ENCODE measurements around the gene WDR93. TPM values are rescaled to one million over a fixed set of nuclear protein-coding genes. Genes with fewer than 3 reads are reported as not detected.

WDR93 gene
- total RNA-seq, 1 experiment from 2014 or later = not detected

DNA sequence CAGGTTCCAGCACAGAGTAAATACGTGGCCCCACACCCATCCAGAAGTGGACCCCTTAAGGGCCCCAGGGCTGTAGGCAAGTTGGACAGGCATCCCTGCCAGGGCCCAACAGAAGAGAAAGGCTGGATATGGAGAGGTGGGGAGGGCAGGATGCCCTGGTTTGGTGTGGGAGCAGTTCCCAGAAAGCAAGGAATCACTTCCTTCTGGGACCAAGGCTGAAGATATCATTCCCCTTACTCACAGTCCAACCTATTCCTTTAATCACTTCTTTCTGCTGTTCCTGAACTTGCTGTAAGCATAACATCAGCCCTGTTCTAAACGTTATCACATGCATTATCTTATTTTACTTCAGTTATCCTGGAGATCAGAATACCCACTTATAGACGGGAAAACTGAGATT, 79.4 kb downstream of the WDR93 start:
- no peaks in the 10 kb centered on the region for H3K79me1 ChIP-seq (ENCODE audit: insufficient read depth, low read depth, low read length, poor library complexity, severe bottlenecking)
- H4K8ac ChIP-seq (replicated peaks; ENCODE audit: insufficient read length, low read depth, low read length) = no peak overlapping the region
- H3T11ph ChIP-seq (ENCODE audit: low read length) = no peak overlapping the region
- WGBS (ENCODE audit: extremely low coverage, insufficient read length, low lambda C conversion rate) = no CpG with 5 or more reads among the region's 3 CpGs
- no peaks in the 10 kb centered on the region for H3K27me3 ChIP-seq (ENCODE audit: insufficient read depth, low read length)
- H3K4me1 ChIP-seq (ENCODE audit: insufficient read depth, low read length) = no peaks in the 10 kb centered on the region
- H3K56ac ChIP-seq (ENCODE audit: insufficient read length, low read depth, low read length) = no peak overlapping the region
- H4K91ac ChIP-seq (ENCODE audit: insufficient read length, low read depth, low read length) = no peak overlapping the region
- Mint-ChIP-seq H3K27ac (no peak overlapping the region), H3K27me3 (ENCODE audit: low read depth) (peaks cover 12% of the 10 kb centered on the region), H3K4me3 (no peak overlapping the region), H3K36me3 (ENCODE audit: insufficient read depth in 1 of 3, low read depth in 3 of 3) (no peaks in the 10 kb centered on the region), H3K4me1 (no peaks in the 10 kb centered on the region), H3K9me3 (no peaks in the 10 kb centered on the region)
- no peak overlapping the region for H3K9ac ChIP-seq (ENCODE audit: extremely low read depth, insufficient read length, low read length)
- no peak overlapping the region for H2BK15ac ChIP-seq (ENCODE audit: low read depth, low read length)
- no peak overlapping the region for H2BK120ac ChIP-seq (ENCODE audit: low read depth, low read length, poor library complexity, severe bottlenecking)
- no peaks in the 10 kb centered on the region for H3K79me2 ChIP-seq (ENCODE audit: insufficient read depth, low read length)
- H2BK12ac ChIP-seq (ENCODE audit: insufficient read length, low read depth, low read length) = no peak overlapping the region
- TF ChIP-seq, protein P1, sequence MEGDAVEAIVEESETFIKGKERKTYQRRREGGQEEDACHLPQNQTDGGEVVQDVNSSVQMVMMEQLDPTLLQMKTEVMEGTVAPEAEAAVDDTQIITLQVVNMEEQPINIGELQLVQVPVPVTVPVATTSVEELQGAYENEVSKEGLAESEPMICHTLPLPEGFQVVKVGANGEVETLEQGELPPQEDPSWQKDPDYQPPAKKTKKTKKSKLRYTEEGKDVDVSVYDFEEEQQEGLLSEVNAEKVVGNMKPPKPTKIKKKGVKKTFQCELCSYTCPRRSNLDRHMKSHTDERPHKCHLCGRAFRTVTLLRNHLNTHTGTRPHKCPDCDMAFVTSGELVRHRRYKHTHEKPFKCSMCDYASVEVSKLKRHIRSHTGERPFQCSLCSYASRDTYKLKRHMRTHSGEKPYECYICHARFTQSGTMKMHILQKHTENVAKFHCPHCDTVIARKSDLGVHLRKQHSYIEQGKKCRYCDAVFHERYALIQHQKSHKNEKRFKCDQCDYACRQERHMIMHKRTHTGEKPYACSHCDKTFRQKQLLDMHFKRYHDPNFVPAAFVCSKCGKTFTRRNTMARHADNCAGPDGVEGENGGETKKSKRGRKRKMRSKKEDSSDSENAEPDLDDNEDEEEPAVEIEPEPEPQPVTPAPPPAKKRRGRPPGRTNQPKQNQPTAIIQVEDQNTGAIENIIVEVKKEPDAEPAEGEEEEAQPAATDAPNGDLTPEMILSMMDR (conservative IDR thresholded peaks at IDR 0.05) = no peak
- H3K9me3 ChIP-seq (ENCODE audit: control insufficient read depth, low read depth, low read length) = no peaks in the 10 kb centered on the region
- H2BK20ac ChIP-seq (ENCODE audit: low read depth, low read length, poor library complexity, severe bottlenecking) = no peak overlapping the region
- H3K23ac ChIP-seq (ENCODE audit: insufficient read length, low read depth, low read length) = no peak overlapping the region
- no peak overlapping the region for H3K4ac ChIP-seq (ENCODE audit: low read depth, low read length)
- H3K14ac ChIP-seq (ENCODE audit: insufficient read depth, low read length) = no peak overlapping the region
- H3K23me2 ChIP-seq (ENCODE audit: insufficient read length, low read depth, low read length, poor library complexity, severe bottlenecking) = no peaks in the 10 kb centered on the region
- no peak overlapping the region for H3K27ac ChIP-seq (ENCODE audit: insufficient read length, low read depth, low read length)
- H3K4me2 ChIP-seq (ENCODE audit: insufficient read depth, insufficient read length, low read length) = no peak overlapping the region
- H2AK5ac ChIP-seq (ENCODE audit: insufficient read length, low read length) = no peak overlapping the region
- H2BK5ac ChIP-seq (ENCODE audit: insufficient read length, low read length) = no peak overlapping the region
- H3K18ac ChIP-seq (ENCODE audit: insufficient read length, low read depth, low read length) = no peak overlapping the region
- no peaks in the 10 kb centered on the region for H4K20me1 ChIP-seq (ENCODE audit: control insufficient read depth, insufficient read depth, insufficient read length)
- no peak overlapping the region for H2AFZ ChIP-seq (ENCODE audit: low read length)
- DNase-seq = no peak
- no peak overlapping the region for H4K5ac ChIP-seq (ENCODE audit: insufficient read length, low read depth, low read length)
